ENCODE data around the gene CLRN3.

DNA sequence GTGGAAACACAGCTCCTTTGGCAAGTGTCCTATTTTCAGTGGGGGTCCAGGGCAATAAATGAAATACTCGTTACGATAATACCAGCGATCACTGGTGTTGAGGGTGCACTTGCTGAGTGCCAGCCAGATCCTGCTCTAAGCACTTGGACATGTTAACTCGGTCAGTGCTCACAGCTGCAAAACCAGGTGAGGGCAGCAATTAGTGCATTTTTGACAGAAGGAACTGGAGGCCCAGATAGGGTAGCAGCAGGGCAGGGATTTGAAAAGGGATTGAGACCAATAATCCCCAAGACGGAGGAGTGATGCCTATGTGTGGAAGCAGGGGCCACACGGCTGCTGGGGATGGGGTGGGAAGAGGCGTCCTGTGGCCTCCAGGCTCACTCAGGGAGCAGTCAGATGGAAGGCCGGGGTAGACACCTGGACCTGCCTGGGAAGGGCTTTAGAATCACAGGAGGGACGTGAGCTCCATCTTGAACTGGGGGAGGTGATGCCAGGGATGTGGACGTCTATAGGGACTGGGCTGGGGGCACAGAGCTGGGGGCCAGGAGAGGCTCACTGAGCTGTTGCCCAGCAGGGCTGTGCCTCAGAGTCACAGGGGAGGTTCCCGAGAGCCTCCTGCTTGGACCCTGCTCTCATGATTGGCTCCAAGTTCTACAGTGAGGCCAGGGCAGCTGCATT is 28.5 kb upstream of the CLRN3 start:
- TF ChIP-seq, protein P1, sequence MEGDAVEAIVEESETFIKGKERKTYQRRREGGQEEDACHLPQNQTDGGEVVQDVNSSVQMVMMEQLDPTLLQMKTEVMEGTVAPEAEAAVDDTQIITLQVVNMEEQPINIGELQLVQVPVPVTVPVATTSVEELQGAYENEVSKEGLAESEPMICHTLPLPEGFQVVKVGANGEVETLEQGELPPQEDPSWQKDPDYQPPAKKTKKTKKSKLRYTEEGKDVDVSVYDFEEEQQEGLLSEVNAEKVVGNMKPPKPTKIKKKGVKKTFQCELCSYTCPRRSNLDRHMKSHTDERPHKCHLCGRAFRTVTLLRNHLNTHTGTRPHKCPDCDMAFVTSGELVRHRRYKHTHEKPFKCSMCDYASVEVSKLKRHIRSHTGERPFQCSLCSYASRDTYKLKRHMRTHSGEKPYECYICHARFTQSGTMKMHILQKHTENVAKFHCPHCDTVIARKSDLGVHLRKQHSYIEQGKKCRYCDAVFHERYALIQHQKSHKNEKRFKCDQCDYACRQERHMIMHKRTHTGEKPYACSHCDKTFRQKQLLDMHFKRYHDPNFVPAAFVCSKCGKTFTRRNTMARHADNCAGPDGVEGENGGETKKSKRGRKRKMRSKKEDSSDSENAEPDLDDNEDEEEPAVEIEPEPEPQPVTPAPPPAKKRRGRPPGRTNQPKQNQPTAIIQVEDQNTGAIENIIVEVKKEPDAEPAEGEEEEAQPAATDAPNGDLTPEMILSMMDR (IDR thresholded peaks at IDR 0.05), result no peak
- TF ChIP-seq POLR2A (IDR thresholded peaks at IDR 0.05), result no peak
